Loucy (cell line): Measurements from ENCODE around the gene HIGD2B.

Experiments used
- EZH2phosphoT487 ChIP-seq: fragments of 200-600 bp; IDR thresholded peaks from 2 replicates; pipeline ENCODE4 v1.6.1; 2018; ENCODE audit warnings: antibody characterized with exemption, mild to moderate bottlenecking, moderate library complexity, borderline replicate concordance
- TF ChIP-seq, protein P1 (sequence below): fragments of 200-600 bp; sonication (generic); conservative IDR thresholded peaks from 2 replicates; pipeline ENCODE4 v1.5.1; 2014; ENCODE audit warnings: mild to moderate bottlenecking, antibody characterized with exemption, low read length

DNA sequence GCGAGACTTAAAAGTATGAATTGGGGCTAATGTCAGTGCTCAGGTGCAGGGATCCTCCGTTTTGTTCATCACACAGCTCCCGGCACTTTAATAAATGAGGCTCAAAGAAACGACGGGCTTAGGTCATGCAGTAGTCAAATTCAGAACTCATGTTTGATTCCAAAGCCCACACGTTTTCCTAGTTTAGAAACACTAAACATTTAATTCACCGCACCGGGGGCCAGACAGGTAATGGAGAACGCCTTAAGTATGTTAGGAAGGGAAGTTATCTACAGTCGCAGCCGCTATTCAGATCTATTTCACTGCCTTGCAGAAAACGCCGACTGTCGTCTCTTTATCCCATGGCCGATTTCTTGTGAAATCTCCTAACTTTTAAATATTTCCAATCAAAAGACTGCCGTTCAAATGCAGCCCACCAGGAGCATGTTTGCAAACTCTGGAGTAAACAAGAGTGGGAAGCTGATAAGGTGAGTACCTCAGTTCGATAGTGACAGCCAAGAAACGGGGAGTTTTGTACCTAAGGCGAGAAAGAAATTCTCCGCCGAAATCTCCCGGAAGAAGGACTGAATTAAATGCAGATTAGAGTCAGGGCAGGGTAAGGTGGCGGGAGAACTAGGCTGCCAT, 569 bp downstream of the HIGD2B start:
- TF ChIP-seq, protein P1, sequence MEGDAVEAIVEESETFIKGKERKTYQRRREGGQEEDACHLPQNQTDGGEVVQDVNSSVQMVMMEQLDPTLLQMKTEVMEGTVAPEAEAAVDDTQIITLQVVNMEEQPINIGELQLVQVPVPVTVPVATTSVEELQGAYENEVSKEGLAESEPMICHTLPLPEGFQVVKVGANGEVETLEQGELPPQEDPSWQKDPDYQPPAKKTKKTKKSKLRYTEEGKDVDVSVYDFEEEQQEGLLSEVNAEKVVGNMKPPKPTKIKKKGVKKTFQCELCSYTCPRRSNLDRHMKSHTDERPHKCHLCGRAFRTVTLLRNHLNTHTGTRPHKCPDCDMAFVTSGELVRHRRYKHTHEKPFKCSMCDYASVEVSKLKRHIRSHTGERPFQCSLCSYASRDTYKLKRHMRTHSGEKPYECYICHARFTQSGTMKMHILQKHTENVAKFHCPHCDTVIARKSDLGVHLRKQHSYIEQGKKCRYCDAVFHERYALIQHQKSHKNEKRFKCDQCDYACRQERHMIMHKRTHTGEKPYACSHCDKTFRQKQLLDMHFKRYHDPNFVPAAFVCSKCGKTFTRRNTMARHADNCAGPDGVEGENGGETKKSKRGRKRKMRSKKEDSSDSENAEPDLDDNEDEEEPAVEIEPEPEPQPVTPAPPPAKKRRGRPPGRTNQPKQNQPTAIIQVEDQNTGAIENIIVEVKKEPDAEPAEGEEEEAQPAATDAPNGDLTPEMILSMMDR = no peak
- no peak for TF ChIP-seq EZH2phosphoT487
